B cell (primary cell): ENCODE data around the gene CABLES2.

Experiments
- CTCF ChIP-seq: fragments of 200-600 bp; IDR thresholded peaks from one replicate; pipeline ENCODE4 v1.8.0; 2022; ENCODE audit warnings: antibody characterized with exemption, mild to moderate bottlenecking
- EZH2 ChIP-seq: IDR thresholded peaks from 2 replicates; pipeline ENCODE4 v1.6.1; 2012; ENCODE audit warnings: borderline replicate concordance, low read depth, mild to moderate bottlenecking, moderate library complexity, low read length; ENCODE audit not compliant: insufficient read depth, poor library complexity, severe bottlenecking

- no peak for TF ChIP-seq CTCF
- TF ChIP-seq EZH2: no peak
These were observed 56.3 kb downstream of the CABLES2 start for GRCh38 chr20:62350629-62351422.
